IMR-90 (cell line): ENCODE results near the gene CACNA1D. TPM values are rescaled to one million over a fixed set of nuclear protein-coding genes. Genes with fewer than 3 reads are reported as not detected.

Experiments used
- ATAC-seq: fragments of 200-7000 bp; cut with Tn5 transposase; 2 replicates; pipeline ENCODE4 v1.9.1; 2020; ENCODE audit warnings: low read depth, mild to moderate bottlenecking, moderate library complexity
- BruUV-seq: library from RNA; stranded (reverse); fragments of 400-500 nt; replicated peaks from 2 replicates; lab custom pipeline; 2021; lab: Mats Ljungman, UMichigan
- CTCF ChIA-PET: fragments of 300-600 bp; formaldehyde crosslinking; extraction: SDS; loops from one replicate; lab custom pipeline; 2021; ENCODE audit warnings: antibody characterized with exemption; lab: Yijun Ruan, JAX
- POLR2A ChIA-PET: fragments of 300-600 bp; sonication (Branson Sonifier 250); formaldehyde crosslinking; loops from one replicate; lab custom pipeline; 2022; ENCODE audit warnings: antibody characterized with exemption; ENCODE audit not compliant: unreplicated experiment; lab: Charles Lee
- DNase-seq: peaks from one replicate; pipeline ENCODE4 v3.0.0; 2013
- H2AFZ ChIP-seq: replicated peaks from 2 replicates; pipeline ENCODE3; 2013; ENCODE audit warnings: low read length, mild to moderate bottlenecking; ENCODE audit not compliant: poor library complexity
- H2AK5ac ChIP-seq: 2 replicates; pipeline ENCODE4 v1.6.1; 2013; ENCODE audit warnings: low read depth, low read length, inconsistent platforms
- H2AK9ac ChIP-seq: replicated peaks from 2 replicates; pipeline ENCODE3; 2013; ENCODE audit warnings: mild to moderate bottlenecking, low read depth, low read length, moderate library complexity; ENCODE audit not compliant: poor library complexity
- H2BK120ac ChIP-seq: 2 replicates; pipeline ENCODE4 v1.6.1; 2013; ENCODE audit warnings: low read depth, low read length, inconsistent platforms
- H2BK15ac ChIP-seq: 3 replicates; pipeline ENCODE4 v1.6.1; 2013; ENCODE audit warnings: low read depth, low read length, inconsistent platforms
- H2BK20ac ChIP-seq: 2 replicates; pipeline ENCODE4 v1.6.1; 2013; ENCODE audit warnings: low read depth, mild to moderate bottlenecking, inconsistent platforms, low read length, moderate library complexity
- H2BK5ac ChIP-seq: 2 replicates; pipeline ENCODE4 v1.6.1; 2013; ENCODE audit warnings: mild to moderate bottlenecking, low read depth, low read length, inconsistent platforms; ENCODE audit not compliant: poor library complexity, severe bottlenecking
- H3K14ac ChIP-seq: replicated peaks from 2 replicates; pipeline ENCODE4 v1.6.1; 2013; ENCODE audit warnings: low read depth, low read length, inconsistent platforms
- H3K18ac ChIP-seq: 2 replicates; pipeline ENCODE4 v1.6.1; 2013; ENCODE audit warnings: low read depth, low read length, control low read depth
- H3K23ac ChIP-seq: 2 replicates; pipeline ENCODE4 v1.6.1; 2013; ENCODE audit warnings: low read depth, low read length, inconsistent platforms
- H3K27ac ChIP-seq: 2 replicates; pipeline ENCODE4 v1.5.1; 2013; ENCODE audit warnings: mild to moderate bottlenecking, control low read depth, low read length; ENCODE audit not compliant: insufficient read depth
- H3K27me3 ChIP-seq: 2 replicates; pipeline ENCODE4 v1.6.1; 2013; ENCODE audit warnings: low read length; ENCODE audit not compliant: control insufficient read depth, insufficient read depth
- H3K36me3 ChIP-seq: 2 replicates; pipeline ENCODE4 v1.6.1; 2013; ENCODE audit warnings: low read length, mixed read lengths; ENCODE audit not compliant: control insufficient read depth, insufficient read depth
- H3K4ac ChIP-seq: 2 replicates; pipeline ENCODE4 v1.6.1; 2013; ENCODE audit warnings: low read depth, low read length, inconsistent platforms
- H3K4me1 ChIP-seq: 2 replicates; pipeline ENCODE4 v1.6.1; 2013; ENCODE audit warnings: low read length, mixed read lengths; ENCODE audit not compliant: control insufficient read depth, insufficient read depth
- H3K4me2 ChIP-seq: 2 replicates; pipeline ENCODE4 v1.6.1; 2013; ENCODE audit warnings: low read depth, mild to moderate bottlenecking, control low read depth, low read length, moderate library complexity
- H3K4me3 ChIP-seq: 2 replicates; pipeline ENCODE4 v1.5.1; 2013; ENCODE audit warnings: low read depth, mild to moderate bottlenecking, control low read depth, low read length, moderate library complexity; ENCODE audit not compliant: insufficient read depth
- H3K56ac ChIP-seq: 2 replicates; pipeline ENCODE4 v1.6.1; 2013; ENCODE audit warnings: low read length, inconsistent platforms; ENCODE audit not compliant: insufficient read depth; ENCODE audit errors: extremely low read depth
- H3K79me1 ChIP-seq, 2 experiments: 2 replicates each; pipeline ENCODE4 v1.6.1; 2013; ENCODE audit warnings: low read length in 2 of 2, inconsistent platforms in 1 of 2, low read depth in 1 of 2
- H3K9ac ChIP-seq: 2 replicates; pipeline ENCODE4 v1.6.1; 2013; ENCODE audit warnings: low read depth, low read length, control low read depth
- H3K9me1 ChIP-seq: 2 replicates; pipeline ENCODE4 v1.6.1; 2013; ENCODE audit warnings: low read length, inconsistent platforms; ENCODE audit not compliant: insufficient read depth
- H3K9me3 ChIP-seq: 2 replicates; pipeline ENCODE4 v1.6.1; 2013; ENCODE audit warnings: low read length; ENCODE audit not compliant: control insufficient read depth, insufficient read depth
- H4K20me1 ChIP-seq: 2 replicates; pipeline ENCODE4 v1.6.1; 2013; ENCODE audit warnings: low read length, inconsistent platforms; ENCODE audit not compliant: insufficient read depth
- H4K5ac ChIP-seq: 2 replicates; pipeline ENCODE4 v1.6.1; 2013; ENCODE audit warnings: mild to moderate bottlenecking, low read depth, low read length, control low read depth
- H4K8ac ChIP-seq, 2 experiments: 2 replicates each; pipeline ENCODE4 v1.6.1; 2013; ENCODE audit warnings: low read depth in 2 of 2, low read length in 2 of 2, control low read depth in 1 of 2, inconsistent platforms in 1 of 2
- H4K91ac ChIP-seq: 2 replicates; pipeline ENCODE4 v1.6.1; 2013; ENCODE audit warnings: low read depth, low read length, inconsistent platforms; ENCODE audit not compliant: insufficient read depth
- FOS ChIP-seq: fragments of 150-350 bp; IDR thresholded peaks from 2 replicates; pipeline ENCODE4 v1.6.1; 2016; ENCODE audit warnings: low read depth, low read length
- NFE2L2 ChIP-seq: fragments of 150-350 bp; IDR thresholded peaks from 2 replicates; pipeline ENCODE4 v1.6.1; 2016; ENCODE audit warnings: low read depth, mild to moderate bottlenecking, low read length
- RAD21 ChIP-seq: IDR thresholded peaks from 2 replicates; pipeline ENCODE4 v1.6.1; 2012; ENCODE audit warnings: low read length, improper control_type of control experiment
- SMC3 ChIP-seq: fragments of 150-350 bp; IDR thresholded peaks from 2 replicates; pipeline ENCODE4 v1.6.1; 2016; ENCODE audit warnings: low read depth, mild to moderate bottlenecking, antibody characterized with exemption, low read length, moderate library complexity
- WGBS, 2 experiments: methylation state at CpG; one replicate each; pipeline versions ENCODE4 v1.1.5 to v1.1.7; 2013; ENCODE audit warnings: missing lambda C conversion rate in 2 of 2; ENCODE audit not compliant: insufficient read length in 1 of 2; ENCODE audit errors: extremely low coverage in 2 of 2; 5-methylcytosine and 5-hydroxymethylcytosine counted together
- dilution Hi-C: fragments of 300-500 bp; cut with HindIII; formaldehyde crosslinking; loops from one replicate; pipeline ENCODE4 v1.14.3; 2018; ENCODE audit warnings: low sequenced_read_pairs; ENCODE audit not compliant: unreplicated experiment
- in situ Hi-C: fragments of 300-500 bp; cut with MboI; formaldehyde crosslinking; loops from 3 replicates; pipeline ENCODE4 v1.14.3; 2019; ENCODE audit warnings: low sequenced_read_pairs, inconsistent platforms, mixed read lengths
- intact Hi-C: fragments of 100-400 bp; cut with micrococcal nuclease; formaldehyde crosslinking; loops from 2 replicates; pipeline ENCODE4 v1.10.0; 2022
- polyA plus RNA-seq, 3 experiments: library from polyadenylated mRNA; depleted of rRNA; stranded (reverse); fragments of >200 nt; gene quantifications; 2 replicates each; pipeline ENCODE4 v1.2.3, GENCODE V29; 2012; ENCODE audit warnings: low replicate concordance in 1 of 3
- total RNA-seq: library from RNA; depleted of rRNA; stranded (reverse); fragments of >200 nt; gene quantifications from 2 replicates; pipeline ENCODE4 v1.2.3, GENCODE V29; 2012
- TF ChIP-seq, protein P1 (sequence below): conservative IDR thresholded peaks from 2 replicates; pipeline ENCODE4 v1.5.1; 2012; ENCODE audit warnings: mild to moderate bottlenecking, low read depth, low read length, improper control_type of control experiment

The CACNA1D gene
- total and polyA plus RNA-seq, 2 of the 4 experiments (the other 2 are of a cell fraction), result 0.07 TPM; not detected in 1

DNA sequence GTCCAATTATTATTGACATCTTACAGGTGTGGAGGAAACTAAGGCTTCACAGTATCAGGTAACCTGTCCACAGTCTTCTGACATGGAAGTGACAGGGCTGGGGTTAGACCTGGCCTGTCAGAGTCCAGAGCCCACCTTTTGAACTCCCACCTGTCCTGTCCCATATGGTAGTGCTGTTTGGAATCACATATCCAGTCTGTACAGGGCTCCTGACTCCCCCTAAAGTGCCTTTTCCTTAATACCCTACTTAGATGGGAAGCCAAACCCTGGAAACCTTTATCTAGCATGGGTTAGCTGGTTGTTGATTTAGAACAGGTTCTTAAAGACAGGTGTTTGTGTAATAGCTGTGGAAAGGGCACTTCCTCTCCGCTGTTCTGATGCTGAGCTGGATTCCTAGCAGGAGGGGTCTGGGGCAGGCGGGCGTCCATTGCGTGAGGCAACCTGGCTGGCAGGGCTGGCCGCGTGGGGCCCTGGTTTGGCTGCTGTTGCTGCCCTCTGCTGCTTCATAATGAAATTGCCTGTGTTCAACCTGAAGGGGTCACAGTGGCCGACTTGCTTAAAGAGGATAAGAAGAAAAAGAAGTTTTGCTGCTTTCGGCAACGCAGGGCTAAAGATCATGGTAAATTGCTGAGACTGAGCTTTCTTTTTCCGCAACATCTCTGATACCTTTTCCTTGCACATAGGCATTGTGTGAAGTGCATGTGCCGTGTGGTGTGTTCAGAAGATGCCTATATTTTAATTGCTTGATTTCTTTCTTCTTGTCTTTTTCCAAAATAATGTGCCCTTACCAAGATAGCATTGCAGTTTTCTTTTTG is 215.7 kb downstream of the CACNA1D start:
- in situ Hi-C loops, result loop anchor here (5.0 to 25.0 kb wide), 4 partner anchors 335 to 598 kb away; no protein-coding TSS in a partner anchor
- TF ChIP-seq RAD21 (peak; percentile 74), NFE2L2 (no peak), SMC3 (peak; percentile 71), FOS (no peak)
- TF ChIP-seq, protein P1, sequence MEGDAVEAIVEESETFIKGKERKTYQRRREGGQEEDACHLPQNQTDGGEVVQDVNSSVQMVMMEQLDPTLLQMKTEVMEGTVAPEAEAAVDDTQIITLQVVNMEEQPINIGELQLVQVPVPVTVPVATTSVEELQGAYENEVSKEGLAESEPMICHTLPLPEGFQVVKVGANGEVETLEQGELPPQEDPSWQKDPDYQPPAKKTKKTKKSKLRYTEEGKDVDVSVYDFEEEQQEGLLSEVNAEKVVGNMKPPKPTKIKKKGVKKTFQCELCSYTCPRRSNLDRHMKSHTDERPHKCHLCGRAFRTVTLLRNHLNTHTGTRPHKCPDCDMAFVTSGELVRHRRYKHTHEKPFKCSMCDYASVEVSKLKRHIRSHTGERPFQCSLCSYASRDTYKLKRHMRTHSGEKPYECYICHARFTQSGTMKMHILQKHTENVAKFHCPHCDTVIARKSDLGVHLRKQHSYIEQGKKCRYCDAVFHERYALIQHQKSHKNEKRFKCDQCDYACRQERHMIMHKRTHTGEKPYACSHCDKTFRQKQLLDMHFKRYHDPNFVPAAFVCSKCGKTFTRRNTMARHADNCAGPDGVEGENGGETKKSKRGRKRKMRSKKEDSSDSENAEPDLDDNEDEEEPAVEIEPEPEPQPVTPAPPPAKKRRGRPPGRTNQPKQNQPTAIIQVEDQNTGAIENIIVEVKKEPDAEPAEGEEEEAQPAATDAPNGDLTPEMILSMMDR, result peak; percentile 79
- H3K14ac ChIP-seq, result no peak overlapping the region
- no peak overlapping the region for H3K23ac ChIP-seq
- H2BK15ac ChIP-seq, result no peak overlapping the region
- H2AK9ac ChIP-seq, result no peak overlapping the region
- H3K4ac ChIP-seq, result no peak overlapping the region
- H4K91ac ChIP-seq, result no peak overlapping the region
- H3K9me1 ChIP-seq, result no peaks in the 10 kb centered on the region
- no peak overlapping the region for H3K18ac ChIP-seq
- no peak overlapping the region for H2BK20ac ChIP-seq
- no peaks in the 10 kb centered on the region for H3K4me1 ChIP-seq
- H4K8ac ChIP-seq, result no peak overlapping the region
- dilution Hi-C loops, result no loop called here
- WGBS, 2 experiments, result no CpG with 5 or more reads among the region's 11 CpGs
- no peak overlapping the region for H3K27ac ChIP-seq
- H3K4me2 ChIP-seq, result no peak overlapping the region
- CTCF ChIA-PET, result interaction anchor here (0.6 to 1.3 kb wide), 6 partner anchors 10 to 848 kb away, joined by 3 to 4 read pairs (median 3); no protein-coding TSS in a partner anchor
- no peak overlapping the region for H3K9ac ChIP-seq
- POLR2A ChIA-PET, result no interaction called here
- peak; percentile 97 for ATAC-seq
- H3K27me3 ChIP-seq, result peaks cover 5% of the 10 kb centered on the region; the same call in 1 of the 2 replicates
- no peak overlapping the region for H3K4me3 ChIP-seq
- BruUV-seq, result no TSS peak
- H2BK5ac ChIP-seq, result no peak overlapping the region
- H2AFZ ChIP-seq, result peak overlapping the region; percentile 11
- no peaks in the 10 kb centered on the region for H4K20me1 ChIP-seq
- no peaks in the 10 kb centered on the region for H3K79me1 ChIP-seq
- no peak overlapping the region for H4K5ac ChIP-seq
- peak; percentile 53 for DNase-seq
- H3K9me3 ChIP-seq, result no peaks in the 10 kb centered on the region
- no peak overlapping the region for H2AK5ac ChIP-seq
- no peak overlapping the region for H3K56ac ChIP-seq
- H2BK120ac ChIP-seq, result no peak overlapping the region
- H3K36me3 ChIP-seq, result no peaks in the 10 kb centered on the region
- intact Hi-C loops, result loop anchor here (1.0 to 5.0 kb wide), 5 partner anchors 335 to 598 kb away; no protein-coding TSS in a partner anchor
